Skin of body (tissue), 3 donors: ENCODE results near the gene HACD1. TPM values are rescaled to one million over a fixed set of nuclear protein-coding genes. Genes with fewer than 3 reads are reported as not detected.

ENCODE experiments used
- DNase-seq: peaks from one replicate; lab custom pipeline; 2025; lab: John Stamatoyannopoulos, UW
- small RNA-seq: library from RNA; depleted of rRNA; stranded (forward); fragments of <200 nt; gene quantifications from one replicate; pipeline ENCODE3, GENCODE V24; 2014; ENCODE audit warnings: low replicate concordance
- total RNA-seq: library from RNA; depleted of rRNA; stranded (reverse); fragments of >200 nt; gene quantifications from one replicate; pipeline ENCODE4 v1.2.3, GENCODE V29; 2014

Gene HACD1
- total RNA-seq, 1 donor from 2014 or later = 13.0 TPM

DNA sequence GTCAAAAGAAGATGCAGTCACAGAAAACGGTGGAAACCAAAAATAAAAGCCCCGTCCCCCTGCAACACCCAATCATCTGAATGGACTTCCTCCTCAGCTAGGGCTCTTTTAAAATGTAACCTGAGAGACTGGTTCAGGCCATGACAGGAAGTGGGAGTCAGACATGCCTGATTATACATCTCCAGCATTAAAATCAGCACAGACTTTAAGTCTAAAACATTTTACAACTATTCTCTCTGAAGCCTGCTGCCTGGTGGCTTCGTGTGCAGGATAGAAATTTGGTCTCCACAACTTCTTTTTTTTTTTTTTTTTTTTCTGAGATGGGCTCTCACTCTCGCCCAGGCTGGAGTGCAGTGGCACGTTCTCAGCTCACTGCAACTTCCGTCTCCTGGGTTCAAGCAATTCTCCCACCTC is 30.3 kb downstream of the HACD1 start:
- no peak for DNase-seq

DNA sequence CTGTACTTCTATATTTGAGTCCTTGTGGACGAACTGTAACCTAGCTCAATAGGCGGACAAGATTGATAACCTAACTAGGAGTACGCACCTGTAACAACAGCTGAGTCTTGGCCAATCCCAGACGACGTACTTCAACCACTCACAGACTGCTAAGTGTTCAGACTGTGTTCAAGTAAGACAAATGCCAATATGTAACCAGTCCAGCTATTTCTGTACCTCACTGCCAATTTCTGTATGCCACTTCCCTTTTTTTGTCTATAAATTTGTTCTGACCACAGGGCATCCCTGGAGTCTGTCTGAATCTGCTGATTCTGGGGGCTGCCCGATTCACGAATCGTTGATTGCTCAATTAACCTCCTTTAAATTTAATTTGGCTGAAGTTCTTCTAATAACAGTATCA is 32.2 kb downstream of the HACD1 start:
- DNase-seq = no peak

DNA sequence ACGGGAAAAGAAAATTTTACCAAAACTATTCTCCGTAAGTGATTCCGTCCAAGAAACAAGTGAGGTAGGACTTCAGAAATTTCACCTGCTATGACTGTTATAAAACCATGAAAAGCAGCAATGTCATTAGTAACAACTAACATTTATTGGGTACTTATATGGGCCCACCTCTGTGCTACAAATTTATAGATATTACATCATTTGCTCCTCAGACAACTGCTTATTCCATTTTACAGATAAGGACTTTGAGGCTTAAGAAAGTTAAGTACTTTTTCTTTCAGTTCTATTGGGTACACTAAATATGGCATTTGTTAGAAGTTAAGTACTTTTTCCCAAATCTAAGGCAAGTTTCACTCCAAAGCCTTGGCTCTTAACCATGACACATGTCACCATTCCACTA is 36.3 kb downstream of the HACD1 start:
- no peak for DNase-seq

DNA sequence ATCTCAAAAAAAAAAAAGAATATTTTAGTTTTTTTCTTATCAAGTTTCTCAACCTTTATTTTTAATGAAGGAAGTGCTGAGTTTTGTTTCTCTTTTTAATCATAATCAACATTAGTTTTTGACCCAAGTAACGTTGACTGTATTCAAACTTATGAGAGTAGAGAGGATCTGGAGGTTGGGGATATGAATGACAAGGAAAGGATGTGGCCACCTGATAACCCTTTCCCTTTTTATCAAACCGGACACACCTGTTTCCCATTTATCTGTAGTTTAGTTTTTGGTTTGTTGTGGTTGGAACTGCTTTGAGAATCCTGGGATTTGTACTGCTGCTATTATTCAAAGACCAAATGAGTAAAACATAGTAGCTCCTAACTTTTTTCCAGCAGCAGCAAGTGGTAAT is 38.6 kb downstream of the HACD1 start:
- no peak for DNase-seq

DNA sequence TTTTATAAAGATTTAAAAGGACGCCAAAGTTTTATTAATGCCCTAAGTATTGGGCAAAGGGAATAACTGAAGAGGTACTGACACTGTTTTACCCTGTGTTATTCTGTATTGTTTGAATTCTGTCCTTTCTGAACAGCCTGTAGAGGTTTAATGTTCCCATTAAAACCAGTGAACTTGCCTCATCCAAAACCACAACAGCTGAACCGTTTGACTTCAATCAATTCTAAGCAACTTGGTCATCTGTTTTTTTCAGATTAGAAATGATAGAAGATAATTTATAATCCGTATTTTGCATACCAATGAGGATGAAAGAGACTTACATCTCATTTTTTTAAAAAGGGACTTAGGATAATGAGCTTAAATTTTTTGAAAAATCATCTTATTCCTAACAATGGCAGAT is 40.4 kb downstream of the HACD1 start:
- DNase-seq = no peak

DNA sequence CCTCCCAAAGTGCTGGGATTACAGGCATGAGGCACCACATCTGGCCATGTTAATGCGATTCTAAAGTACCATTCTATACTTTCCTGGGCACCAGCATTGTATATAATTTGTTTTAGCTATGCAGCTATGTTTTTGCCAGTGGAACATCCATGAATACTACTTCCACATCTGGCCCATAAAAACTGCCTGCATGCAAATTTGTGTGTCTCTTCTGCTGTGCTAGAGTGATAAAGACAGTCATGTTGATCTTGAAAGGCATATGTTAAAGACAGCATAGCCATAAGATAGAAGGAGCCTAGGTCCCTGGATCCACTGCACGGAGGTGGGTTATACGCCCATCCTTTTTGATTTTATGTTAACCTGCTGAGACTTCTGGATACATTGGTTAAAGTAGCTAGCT is 52.3 kb downstream of the HACD1 start:
- no peak for DNase-seq

GRCh38 chr10:17563452-17563851 is 53.7 kb downstream of the HACD1 start:
- no peak for DNase-seq

- DNase-seq = peak; percentile 7
These were observed 54.6 kb downstream of the HACD1 start for GRCh38 chr10:17562614-17563013.

DNA sequence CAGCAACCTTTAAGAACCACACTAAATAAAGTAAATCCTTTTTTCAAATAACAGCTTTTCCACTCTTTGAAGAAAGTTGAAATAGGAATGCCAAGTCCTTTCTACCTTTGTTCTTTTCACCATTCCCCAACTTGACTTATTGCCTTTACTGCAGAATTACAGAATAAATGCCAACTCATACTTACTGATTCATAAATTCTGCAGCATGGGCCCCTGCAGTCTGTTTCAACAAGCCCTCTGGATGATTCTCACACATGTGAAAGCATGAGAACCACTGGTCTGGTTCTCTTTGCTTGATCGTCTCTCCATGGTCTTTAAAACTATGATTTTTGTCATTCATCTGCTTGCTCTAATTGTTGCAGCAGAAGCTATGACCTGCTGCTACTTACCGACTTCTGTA is 56.1 kb downstream of the HACD1 start:
- DNase-seq = no peak

DNA sequence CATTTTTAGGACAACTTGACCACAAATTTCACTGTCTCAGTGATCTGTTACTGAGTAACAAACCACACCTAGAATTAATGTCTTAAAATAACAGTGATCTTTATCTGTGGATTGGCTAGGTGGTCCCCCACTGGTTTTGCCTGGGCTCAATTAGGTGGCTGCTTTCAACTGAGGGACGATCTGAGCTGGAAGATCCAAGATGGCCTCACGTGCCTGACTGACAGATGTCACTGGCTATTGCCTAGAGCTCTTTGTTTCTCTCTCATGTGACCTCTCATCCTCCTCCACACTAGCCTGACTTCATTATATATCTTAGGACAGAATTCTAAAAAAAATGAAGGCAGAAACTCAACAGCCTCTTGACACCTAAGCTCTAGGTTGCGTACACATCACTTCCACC is 59.7 kb downstream of the HACD1 start:
- DNase-seq = no peak

GRCh38 chr10:17548770-17549169 is 68.4 kb downstream of the HACD1 start:
- no peak for DNase-seq

DNA sequence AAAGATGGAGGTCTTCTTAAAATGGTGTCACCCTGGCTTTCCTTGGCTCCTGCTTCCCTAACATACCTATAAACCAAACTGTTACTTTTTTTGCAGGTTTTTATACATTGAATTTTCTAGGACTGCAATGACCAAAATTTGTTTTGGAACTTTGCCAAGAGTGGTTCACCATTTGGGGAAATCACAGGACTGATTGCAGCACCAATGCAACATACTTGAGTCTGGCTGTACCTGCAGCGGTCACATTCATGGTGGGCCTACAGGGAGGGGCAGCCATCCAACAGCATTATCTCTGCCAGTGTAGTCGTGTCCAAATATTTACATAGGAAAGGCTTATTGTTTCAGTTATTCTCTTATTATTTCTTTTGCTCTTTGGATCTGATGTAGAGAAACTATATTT is 69.0 kb downstream of the HACD1 start:
- DNase-seq = no peak

GRCh38 chr10:17547060-17547459 is 70.1 kb downstream of the HACD1 start:
- DNase-seq = no peak

DNA sequence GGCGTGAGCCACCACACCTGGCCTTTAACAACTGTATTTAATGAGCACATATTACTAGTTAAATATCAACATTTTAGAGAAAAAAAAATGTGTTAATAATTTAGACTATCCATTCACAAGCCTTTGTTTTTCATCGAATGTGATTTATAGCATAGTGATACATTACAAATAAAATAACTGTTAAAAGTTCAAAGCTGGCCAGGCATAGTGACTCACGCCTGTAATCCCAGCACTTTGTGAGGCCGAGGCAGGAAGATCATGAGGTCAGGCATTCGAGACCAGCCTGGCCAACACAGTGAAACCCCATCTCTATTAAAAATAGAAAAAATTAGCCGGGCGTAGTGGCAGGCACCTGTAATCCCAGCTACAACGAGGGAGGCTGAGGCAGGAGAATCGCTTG is 72.7 kb downstream of the HACD1 start:
- DNase-seq = no peak

Small RNA genes within 50 kb of the gene (small RNA-seq; reads per million reads assigned to genes)
- gene AC069542.2 = not detected

Other genes starting within 250 kb of the HACD1 start
- 0.79 TPM for gene ST8SIA6, start 162.8 kb downstream of the HACD1 start, total RNA-seq
- gene STAM, start 26.8 kb upstream of the HACD1 start, total RNA-seq = 26.6 TPM
- gene TMEM236, start 134.8 kb upstream of the HACD1 start, total RNA-seq = 0.69 TPM
- 35.5 TPM for gene MRC1, start 192.0 kb upstream of the HACD1 start, total RNA-seq